A549 (cell line): ENCODE data around the gene ATM. TPM values are rescaled to one million over a fixed set of nuclear protein-coding genes. Genes with fewer than 3 reads are reported as not detected.

Experiments used
- ATAC-seq, 2 experiments: fragments of 200-7000 bp in 1 of 2; fragments of >200 bp in 1 of 2; cut with Nextera tagmentation in 1 of 2; cut with Tn5 transposase in 1 of 2; 3 replicates each; pipeline versions ENCODE4 v1.8.0 to v1.9.1; 2018 to 2020; ENCODE audit warnings: mild to moderate bottlenecking in 1 of 2, moderate library complexity in 1 of 2
- CTCF ChIA-PET: fragments of 300-600 bp; sonication (Branson Sonifier 250); formaldehyde crosslinking; extraction: SDS; loops from one replicate; lab custom pipeline; 2021; ENCODE audit warnings: antibody characterized with exemption, inconsistent platforms; lab: Yijun Ruan, JAX
- POLR2A ChIA-PET: fragments of 350-600 bp; formaldehyde crosslinking; extraction: SDS; loops from one replicate; lab custom pipeline; 2021; ENCODE audit warnings: antibody characterized with exemption, inconsistent platforms; lab: Yijun Ruan, JAX
- DNase-seq, 2 experiments: peaks; one replicate each; pipeline versions ENCODE4 v3.0.0 to v3.0.0-alpha.2; 2011 to 2016; ENCODE audit warnings: low read depth in 1 of 2, low spot score in 1 of 2
- FAIRE-seq: peaks from 2 replicates; lab custom pipeline; 2011; peaks lifted over from hg19 to GRCh38; lab: Jason Lieb, UNC
- H3K27ac ChIP-seq, 2 experiments: fragments of >200 bp; sonication (Bioruptor Twin); formaldehyde crosslinking; 3 replicates each; pipeline ENCODE4 v1.5.1; 2016 to 2017
- H3K4me1 ChIP-seq: fragments of >200 bp; sonication (Bioruptor Twin); formaldehyde crosslinking; 3 replicates; pipeline ENCODE4 v1.6.1; 2016
- H3K4me2 ChIP-seq: fragments of >200 bp; sonication (Bioruptor Twin); formaldehyde crosslinking; 3 replicates; pipeline ENCODE4 v1.6.1; 2016
- H3K4me3 ChIP-seq: fragments of >200 bp; sonication (Bioruptor Twin); formaldehyde crosslinking; 3 replicates; pipeline ENCODE4 v1.5.1; 2016
- H3K9me3 ChIP-seq: fragments of >200 bp; sonication (Bioruptor Twin); formaldehyde crosslinking; 3 replicates; pipeline ENCODE4 v1.6.1; 2016
- CBX8 ChIP-seq: fragments of 200-600 bp; sonication (generic); IDR thresholded peaks from 2 replicates; pipeline ENCODE4 v1.6.1; 2016
- CEBPB ChIP-seq, 2 experiments: fragments of >200 bp in 1 of 2; sonication (Bioruptor Twin) in 1 of 2; formaldehyde crosslinking in 1 of 2; IDR thresholded peaks; 2 replicates each; pipeline ENCODE4 v1.6.1; 2012 to 2016
- CHD4 ChIP-seq: fragments of 200-600 bp; sonication (generic); IDR thresholded peaks from 2 replicates; pipeline ENCODE4 v1.6.1; 2016; ENCODE audit warnings: antibody characterized with exemption, mild to moderate bottlenecking, borderline replicate concordance
- EHF ChIP-seq: fragments of 250-450 bp; sonication (Bioruptor Pico); IDR thresholded peaks from 2 replicates; pipeline ENCODE4 v1.5.0; 2020; ENCODE audit warnings: mild to moderate bottlenecking
- ESRRA ChIP-seq: fragments of 150-350 bp; IDR thresholded peaks from 2 replicates; pipeline ENCODE4 v1.6.1; 2014; ENCODE audit warnings: mild to moderate bottlenecking, low read length, borderline replicate concordance
- FOSB ChIP-seq: fragments of 250-450 bp; sonication (Bioruptor Pico); IDR thresholded peaks from 2 replicates; pipeline ENCODE4 v1.5.0; 2020; ENCODE audit warnings: mild to moderate bottlenecking, moderate library complexity
- FOXS1 ChIP-seq: fragments of 250-450 bp; sonication (Bioruptor Pico); IDR thresholded peaks from 2 replicates; pipeline ENCODE4 v1.5.0; 2020; ENCODE audit warnings: mild to moderate bottlenecking, moderate library complexity
- HEYL ChIP-seq: fragments of 250-450 bp; sonication (Bioruptor Pico); IDR thresholded peaks from 2 replicates; pipeline ENCODE4 v1.8.0; 2021; ENCODE audit warnings: mild to moderate bottlenecking, moderate library complexity
- HOXA7 ChIP-seq: fragments of 250-450 bp; sonication (Bioruptor Pico); IDR thresholded peaks from 2 replicates; pipeline ENCODE4 v1.5.0; 2020; ENCODE audit warnings: mild to moderate bottlenecking, moderate library complexity
- HOXB13 ChIP-seq: fragments of 250-450 bp; sonication (Bioruptor Pico); IDR thresholded peaks from 2 replicates; pipeline ENCODE4 v1.5.0; 2020; ENCODE audit warnings: low read depth, mild to moderate bottlenecking, moderate library complexity
- MAFK ChIP-seq: fragments of 450-650 bp; IDR thresholded peaks from 2 replicates; pipeline ENCODE4 v1.6.1; 2014; ENCODE audit not compliant: partially characterized antibody
- NFE2L2 ChIP-seq: fragments of 150-350 bp; conservative IDR thresholded peaks from 2 replicates; pipeline ENCODE4 v1.6.1; 2014; ENCODE audit warnings: low read length
- PHF8 ChIP-seq: fragments of 200-600 bp; sonication (generic); IDR thresholded peaks from 2 replicates; pipeline ENCODE4 v1.6.1; 2016; ENCODE audit warnings: low read depth, mild to moderate bottlenecking, antibody characterized with exemption, moderate library complexity, borderline replicate concordance
- RARB ChIP-seq: fragments of 250-450 bp; sonication (Bioruptor Pico); IDR thresholded peaks from 2 replicates; pipeline ENCODE4 v1.8.0; 2021; ENCODE audit warnings: mild to moderate bottlenecking, moderate library complexity
- RFX5 ChIP-seq: fragments of 450-650 bp; IDR thresholded peaks from 2 replicates; pipeline ENCODE4 v1.7.1; 2014; ENCODE audit warnings: antibody characterized with exemption, mild to moderate bottlenecking, moderate library complexity
- RNF2 ChIP-seq: fragments of 200-600 bp; sonication (generic); IDR thresholded peaks from 2 replicates; pipeline ENCODE4 v1.6.1; 2016; ENCODE audit warnings: low read depth, mild to moderate bottlenecking, antibody characterized with exemption, moderate library complexity, borderline replicate concordance
- SMC3 ChIP-seq: fragments of >200 bp; sonication (Bioruptor Twin); formaldehyde crosslinking; IDR thresholded peaks from 3 replicates; pipeline ENCODE4 v1.6.1; 2018; ENCODE audit warnings: inconsistent platforms
- SREBF2 ChIP-seq: fragments of 450-650 bp; IDR thresholded peaks from 2 replicates; pipeline ENCODE4 v1.6.1; 2014; ENCODE audit warnings: mild to moderate bottlenecking, moderate library complexity
- TFCP2L1 ChIP-seq: fragments of 250-450 bp; sonication (Bioruptor Pico); IDR thresholded peaks from 2 replicates; pipeline ENCODE4 v1.5.0; 2021; ENCODE audit warnings: mild to moderate bottlenecking
- TP53 ChIP-seq: fragments of 250-450 bp; sonication (Bioruptor Pico); IDR thresholded peaks from 2 replicates; pipeline ENCODE4 v1.5.0; 2021; ENCODE audit warnings: mild to moderate bottlenecking, moderate library complexity
- ZC3H11A ChIP-seq: fragments of 450-650 bp; IDR thresholded peaks from 2 replicates; pipeline ENCODE4 v1.6.1; 2014; ENCODE audit warnings: antibody characterized with exemption, mild to moderate bottlenecking
- WGBS: methylation state at CpG from one replicate; pipeline ENCODE4 v1.1.6; 2017; ENCODE audit errors: missing lambda C conversion rate; 5-methylcytosine and 5-hydroxymethylcytosine counted together
- polyA plus RNA-seq, 4 experiments: library from polyadenylated mRNA; depleted of rRNA in 3 of 4; stranded (reverse); fragments of >200 nt; fragmentation: RNase III in 1 of 4; extraction: RNeasy Plus Mini Kit Qiagen cat#74134 plus additional on column Dnase treatment in 1 of 4; gene quantifications; 2 replicates in 3 of 4; 3 replicates in 1 of 4; pipeline ENCODE4 v1.2.3, GENCODE V29; 2011 to 2017
- TF ChIP-seq, protein P1 (sequence below): fragments of 250-450 bp; sonication (Bioruptor Pico); IDR thresholded peaks from 2 replicates; pipeline ENCODE4 v1.5.0; 2021; ENCODE audit warnings: mild to moderate bottlenecking, moderate library complexity, borderline replicate concordance
- TF ChIP-seq, protein P2 (sequence below): fragments of 450-650 bp; IDR thresholded peaks from 2 replicates; pipeline ENCODE4 v1.6.1; 2014; ENCODE audit warnings: antibody characterized with exemption
- TF ChIP-seq, protein P3 (sequence below): fragments of >200 bp; sonication (Bioruptor Twin); formaldehyde crosslinking; IDR thresholded peaks from 3 replicates; pipeline ENCODE4 v1.5.1; 2016
- TF ChIP-seq, protein P4 (sequence below): IDR thresholded peaks from 2 replicates; pipeline ENCODE4 v1.6.1; 2012
- TF ChIP-seq, protein P5 (sequence below): fragments of >200 bp; sonication (Bioruptor Twin); formaldehyde crosslinking; IDR thresholded peaks from 3 replicates; pipeline ENCODE4 v1.6.1; 2016
- TF ChIP-seq, protein P6 (sequence below): fragments of 200-600 bp; sonication (generic); IDR thresholded peaks from 2 replicates; pipeline ENCODE4 v1.6.1; 2016; ENCODE audit warnings: antibody characterized with exemption, mild to moderate bottlenecking, moderate library complexity

The ATM gene
- polyA plus RNA-seq, 2 of the 4 experiments (the other 2 are of a cell fraction), result 15.6 to 40.4 TPM

DNA sequence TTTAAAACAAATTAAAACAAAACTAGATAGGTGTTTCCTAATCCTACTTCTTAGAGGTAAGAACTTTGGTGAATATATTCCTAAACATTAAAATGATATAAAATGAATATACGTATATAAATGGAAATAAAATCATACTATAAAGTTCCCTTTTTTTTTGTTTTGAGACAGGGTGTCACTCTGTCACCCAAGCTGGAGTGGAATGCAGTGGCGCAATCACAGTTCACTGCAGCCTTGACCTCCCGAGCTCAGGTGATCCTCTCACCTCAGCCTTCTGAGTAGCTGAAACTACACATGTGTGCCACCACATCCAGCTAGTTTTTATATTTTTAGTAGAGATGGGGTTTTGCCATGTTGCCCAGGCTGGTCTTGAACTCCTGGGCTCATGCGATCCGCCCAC is 45.3 kb upstream of the ATM start:
- TF ChIP-seq RNF2, result no peak
- no peak for TF ChIP-seq EHF (CRISPR knock-in tag)
- TF ChIP-seq HEYL (CRISPR knock-in tag), result no peak
- no peak for TF ChIP-seq CHD4
- no peak for TF ChIP-seq HOXA7 (CRISPR knock-in tag)
- TF ChIP-seq ZC3H11A, result no peak
- TF ChIP-seq CEBPB (IDR thresholded peaks at IDR 0.05), result no peak
- no peak for TF ChIP-seq CBX8
- TF ChIP-seq, protein P1, sequence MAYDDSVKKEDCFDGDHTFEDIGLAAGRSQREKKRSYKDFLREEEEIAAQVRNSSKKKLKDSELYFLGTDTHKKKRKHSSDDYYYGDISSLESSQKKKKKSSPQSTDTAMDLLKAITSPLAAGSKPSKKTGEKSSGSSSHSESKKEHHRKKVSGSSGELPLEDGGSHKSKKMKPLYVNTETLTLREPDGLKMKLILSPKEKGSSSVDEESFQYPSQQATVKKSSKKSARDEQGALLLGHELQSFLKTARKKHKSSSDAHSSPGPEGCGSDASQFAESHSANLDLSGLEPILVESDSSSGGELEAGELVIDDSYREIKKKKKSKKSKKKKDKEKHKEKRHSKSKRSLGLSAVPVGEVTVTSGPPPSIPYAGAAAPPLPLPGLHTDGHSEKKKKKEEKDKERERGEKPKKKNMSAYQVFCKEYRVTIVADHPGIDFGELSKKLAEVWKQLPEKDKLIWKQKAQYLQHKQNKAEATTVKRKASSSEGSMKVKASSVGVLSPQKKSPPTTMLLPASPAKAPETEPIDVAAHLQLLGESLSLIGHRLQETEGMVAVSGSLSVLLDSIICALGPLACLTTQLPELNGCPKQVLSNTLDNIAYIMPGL (CRISPR knock-in tag), result no peak
- TF ChIP-seq, protein P2, sequence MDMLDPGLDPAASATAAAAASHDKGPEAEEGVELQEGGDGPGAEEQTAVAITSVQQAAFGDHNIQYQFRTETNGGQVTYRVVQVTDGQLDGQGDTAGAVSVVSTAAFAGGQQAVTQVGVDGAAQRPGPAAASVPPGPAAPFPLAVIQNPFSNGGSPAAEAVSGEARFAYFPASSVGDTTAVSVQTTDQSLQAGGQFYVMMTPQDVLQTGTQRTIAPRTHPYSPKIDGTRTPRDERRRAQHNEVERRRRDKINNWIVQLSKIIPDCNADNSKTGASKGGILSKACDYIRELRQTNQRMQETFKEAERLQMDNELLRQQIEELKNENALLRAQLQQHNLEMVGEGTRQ, result no peak
- TF ChIP-seq TFCP2L1, result no peak
- TF ChIP-seq, protein P3, sequence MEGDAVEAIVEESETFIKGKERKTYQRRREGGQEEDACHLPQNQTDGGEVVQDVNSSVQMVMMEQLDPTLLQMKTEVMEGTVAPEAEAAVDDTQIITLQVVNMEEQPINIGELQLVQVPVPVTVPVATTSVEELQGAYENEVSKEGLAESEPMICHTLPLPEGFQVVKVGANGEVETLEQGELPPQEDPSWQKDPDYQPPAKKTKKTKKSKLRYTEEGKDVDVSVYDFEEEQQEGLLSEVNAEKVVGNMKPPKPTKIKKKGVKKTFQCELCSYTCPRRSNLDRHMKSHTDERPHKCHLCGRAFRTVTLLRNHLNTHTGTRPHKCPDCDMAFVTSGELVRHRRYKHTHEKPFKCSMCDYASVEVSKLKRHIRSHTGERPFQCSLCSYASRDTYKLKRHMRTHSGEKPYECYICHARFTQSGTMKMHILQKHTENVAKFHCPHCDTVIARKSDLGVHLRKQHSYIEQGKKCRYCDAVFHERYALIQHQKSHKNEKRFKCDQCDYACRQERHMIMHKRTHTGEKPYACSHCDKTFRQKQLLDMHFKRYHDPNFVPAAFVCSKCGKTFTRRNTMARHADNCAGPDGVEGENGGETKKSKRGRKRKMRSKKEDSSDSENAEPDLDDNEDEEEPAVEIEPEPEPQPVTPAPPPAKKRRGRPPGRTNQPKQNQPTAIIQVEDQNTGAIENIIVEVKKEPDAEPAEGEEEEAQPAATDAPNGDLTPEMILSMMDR, result no peak
- TF ChIP-seq SMC3, result no peak
- TF ChIP-seq PHF8, result no peak
- no peak for TF ChIP-seq RARB (CRISPR knock-in tag)
- no peak for TF ChIP-seq SREBF2
- TF ChIP-seq RFX5, result no peak
- TF ChIP-seq, protein P4, sequence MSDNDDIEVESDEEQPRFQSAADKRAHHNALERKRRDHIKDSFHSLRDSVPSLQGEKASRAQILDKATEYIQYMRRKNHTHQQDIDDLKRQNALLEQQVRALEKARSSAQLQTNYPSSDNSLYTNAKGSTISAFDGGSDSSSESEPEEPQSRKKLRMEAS, result no peak
- TF ChIP-seq TP53, result no peak
- no peak for FAIRE-seq
- Histone ChIP-seq H3K4me3 (no peak overlapping the region), H3K4me2 (no peak overlapping the region), H3K9me3 (no peaks in the 10 kb centered on the region), H3K4me1 (no peaks in the 10 kb centered on the region), H3K27ac (no peak overlapping the region)
- ATAC-seq, result no peak
- WGBS, result 73% methylated on average over 5 of the region's 5 CpGs
- ChIA-PET POLR2A (no interaction called here), CTCF (no interaction called here)
- DNase-seq, result no peak

DNA sequence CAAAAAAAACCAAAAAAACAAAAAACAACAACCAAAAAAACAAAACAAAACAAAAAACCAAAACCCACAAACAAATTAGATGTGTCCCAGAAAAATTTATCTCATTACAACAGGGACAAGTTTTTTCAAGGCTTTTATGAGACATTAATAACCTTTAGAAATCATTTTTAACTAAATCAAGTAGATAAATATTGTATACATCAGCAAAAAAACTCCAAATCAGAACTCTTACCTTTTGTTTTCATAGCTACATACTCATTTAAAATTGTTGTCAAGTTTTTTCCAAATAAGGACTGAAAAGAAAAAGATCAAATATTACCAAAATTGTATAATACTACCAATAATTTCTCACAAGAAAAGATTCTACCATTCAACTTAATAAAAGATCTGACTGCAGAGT is 29.1 kb upstream of the ATM start:
- FAIRE-seq, result no peak
- DNase-seq, result no peak
- Histone ChIP-seq H3K4me2 (no peak overlapping the region), H3K27ac (no peak overlapping the region), H3K4me1 (no peaks in the 10 kb centered on the region), H3K4me3 (no peak overlapping the region), H3K9me3 (no peaks in the 10 kb centered on the region)
- POLR2A ChIA-PET, result no interaction called here
- TF ChIP-seq MAFK (peak; percentile 78), CHD4 (no peak)
- CTCF ChIA-PET, result no interaction called here
- ATAC-seq, result no peak

DNA sequence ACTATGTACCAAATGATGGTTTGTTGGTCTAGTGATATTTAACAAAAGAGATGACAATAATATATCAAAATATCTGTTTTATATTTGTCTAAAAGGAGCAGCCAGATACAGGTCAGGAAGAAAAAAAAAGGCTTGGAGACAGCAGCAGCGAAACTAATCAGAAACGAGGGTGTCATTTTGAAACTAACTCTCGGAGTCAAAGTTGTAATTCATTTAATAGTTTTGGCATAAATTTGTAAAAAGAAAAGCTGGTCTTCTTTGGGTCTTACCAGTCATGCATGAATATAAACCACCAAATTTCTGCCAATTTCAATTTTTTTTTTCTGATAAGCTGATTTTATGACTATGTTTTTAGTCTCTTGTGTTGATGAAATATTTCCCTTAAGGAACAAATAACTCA is 26.0 kb upstream of the ATM start:
- POLR2A ChIA-PET, result no interaction called here
- CTCF ChIA-PET, result interaction anchor here (0.5 kb wide), 1 partner anchor 37 kb away, joined by 3 read pairs; no protein-coding TSS in a partner anchor
- FAIRE-seq (no peak), ATAC-seq (no peak), DNase-seq (no peak)
- H3K4me3 ChIP-seq, result no peak overlapping the region
- H3K4me2 ChIP-seq, result no peak overlapping the region
- no peaks in the 10 kb centered on the region for H3K4me1 ChIP-seq
- no peak for TF ChIP-seq ESRRA
- no peak for TF ChIP-seq HOXA7 (CRISPR knock-in tag)
- TF ChIP-seq HOXB13 (CRISPR knock-in tag), result no peak
- TF ChIP-seq, protein P5, sequence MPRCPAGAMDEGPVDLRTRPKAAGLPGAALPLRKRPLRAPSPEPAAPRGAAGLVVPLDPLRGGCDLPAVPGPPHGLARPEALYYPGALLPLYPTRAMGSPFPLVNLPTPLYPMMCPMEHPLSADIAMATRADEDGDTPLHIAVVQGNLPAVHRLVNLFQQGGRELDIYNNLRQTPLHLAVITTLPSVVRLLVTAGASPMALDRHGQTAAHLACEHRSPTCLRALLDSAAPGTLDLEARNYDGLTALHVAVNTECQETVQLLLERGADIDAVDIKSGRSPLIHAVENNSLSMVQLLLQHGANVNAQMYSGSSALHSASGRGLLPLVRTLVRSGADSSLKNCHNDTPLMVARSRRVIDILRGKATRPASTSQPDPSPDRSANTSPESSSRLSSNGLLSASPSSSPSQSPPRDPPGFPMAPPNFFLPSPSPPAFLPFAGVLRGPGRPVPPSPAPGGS, result no peak
- no peak for TF ChIP-seq FOXS1 (CRISPR knock-in tag)
- TF ChIP-seq, protein P6, sequence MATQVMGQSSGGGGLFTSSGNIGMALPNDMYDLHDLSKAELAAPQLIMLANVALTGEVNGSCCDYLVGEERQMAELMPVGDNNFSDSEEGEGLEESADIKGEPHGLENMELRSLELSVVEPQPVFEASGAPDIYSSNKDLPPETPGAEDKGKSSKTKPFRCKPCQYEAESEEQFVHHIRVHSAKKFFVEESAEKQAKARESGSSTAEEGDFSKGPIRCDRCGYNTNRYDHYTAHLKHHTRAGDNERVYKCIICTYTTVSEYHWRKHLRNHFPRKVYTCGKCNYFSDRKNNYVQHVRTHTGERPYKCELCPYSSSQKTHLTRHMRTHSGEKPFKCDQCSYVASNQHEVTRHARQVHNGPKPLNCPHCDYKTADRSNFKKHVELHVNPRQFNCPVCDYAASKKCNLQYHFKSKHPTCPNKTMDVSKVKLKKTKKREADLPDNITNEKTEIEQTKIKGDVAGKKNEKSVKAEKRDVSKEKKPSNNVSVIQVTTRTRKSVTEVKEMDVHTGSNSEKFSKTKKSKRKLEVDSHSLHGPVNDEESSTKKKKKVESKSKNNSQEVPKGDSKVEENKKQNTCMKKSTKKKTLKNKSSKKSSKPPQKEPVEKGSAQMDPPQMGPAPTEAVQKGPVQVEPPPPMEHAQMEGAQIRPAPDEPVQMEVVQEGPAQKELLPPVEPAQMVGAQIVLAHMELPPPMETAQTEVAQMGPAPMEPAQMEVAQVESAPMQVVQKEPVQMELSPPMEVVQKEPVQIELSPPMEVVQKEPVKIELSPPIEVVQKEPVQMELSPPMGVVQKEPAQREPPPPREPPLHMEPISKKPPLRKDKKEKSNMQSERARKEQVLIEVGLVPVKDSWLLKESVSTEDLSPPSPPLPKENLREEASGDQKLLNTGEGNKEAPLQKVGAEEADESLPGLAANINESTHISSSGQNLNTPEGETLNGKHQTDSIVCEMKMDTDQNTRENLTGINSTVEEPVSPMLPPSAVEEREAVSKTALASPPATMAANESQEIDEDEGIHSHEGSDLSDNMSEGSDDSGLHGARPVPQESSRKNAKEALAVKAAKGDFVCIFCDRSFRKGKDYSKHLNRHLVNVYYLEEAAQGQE, result no peak
- no peak for TF ChIP-seq CBX8
- TF ChIP-seq NFE2L2, result no peak
- TF ChIP-seq FOSB (CRISPR knock-in tag), result no peak
- no peak overlapping the region for H3K27ac ChIP-seq
- H3K9me3 ChIP-seq, result no peaks in the 10 kb centered on the region
- WGBS, result 93% methylated on average over 3 of the region's 3 CpGs
